Small intestine (tissue), 7 donors: ENCODE data around the gene BLM. TPM values are rescaled to one million over a fixed set of nuclear protein-coding genes. Genes with fewer than 3 reads are reported as not detected.

Source experiments
- DNase-seq, 2 donors: peaks; one replicate each; pipeline versions ENCODE4 v3.0.0 to v3.0.0-alpha.2; 2013
- FAIRE-seq: peaks from 2 replicates; lab custom pipeline; 2012; peaks lifted over from hg19 to GRCh38; lab: Jason Lieb, UNC
- H3K27ac ChIP-seq, 3 donors: one replicate each; pipeline ENCODE4 v1.5.1; 2013; ENCODE audit warnings: low read length in 2 of 3, mild to moderate bottlenecking in 2 of 3, control low read depth in 1 of 3, inconsistent platforms in 1 of 3, low read depth in 1 of 3, moderate library complexity in 1 of 3
- H3K27me3 ChIP-seq, 3 donors: one replicate each; pipeline ENCODE4 v1.6.1; 2013; ENCODE audit warnings: low read length in 3 of 3, inconsistent platforms in 1 of 3; ENCODE audit not compliant: control insufficient read depth in 3 of 3, insufficient read depth in 3 of 3
- H3K36me3 ChIP-seq, 3 donors: one replicate each; pipeline ENCODE4 v1.6.1; 2013; ENCODE audit warnings: low read length in 3 of 3, inconsistent platforms in 1 of 3, low read depth in 1 of 3, mild to moderate bottlenecking in 1 of 3, moderate library complexity in 1 of 3; ENCODE audit not compliant: control insufficient read depth in 3 of 3, insufficient read depth in 2 of 3
- H3K4me1 ChIP-seq, 3 donors: one replicate each; pipeline ENCODE4 v1.6.1; 2013; ENCODE audit warnings: low read length in 2 of 3, inconsistent platforms in 1 of 3, low read depth in 1 of 3, mild to moderate bottlenecking in 1 of 3, moderate library complexity in 1 of 3; ENCODE audit not compliant: control insufficient read depth in 3 of 3, insufficient read depth in 2 of 3
- H3K4me3 ChIP-seq, 3 donors: one replicate each; pipeline ENCODE4 v1.5.1; 2013; ENCODE audit warnings: low read length in 3 of 3, control low read depth in 1 of 3, inconsistent platforms in 1 of 3, low read depth in 1 of 3, mild to moderate bottlenecking in 1 of 3, moderate library complexity in 1 of 3
- H3K9me3 ChIP-seq, 2 donors: one replicate each; pipeline ENCODE4 v1.6.1; 2013; ENCODE audit warnings: low read depth in 1 of 2, low read length in 1 of 2; ENCODE audit not compliant: control insufficient read depth in 2 of 2, insufficient read depth in 1 of 2
- WGBS, 3 donors: extraction: QIAGEN DNeasy Blood & Tissue Kit; methylation state at CpG; one replicate each; pipeline ENCODE4 v1.1.7; 2013; 5-methylcytosine and 5-hydroxymethylcytosine counted together
- polyA plus RNA-seq, 4 donors: library from polyadenylated mRNA; stranded (reverse) in 3 of 4; unstranded in 1 of 4; fragments of 200-250 nt in 3 of 4; fragments of 120-200 nt in 1 of 4; gene quantifications; one replicate each; pipeline versions ENCODE4 v1.2.1 to v1.2.3, GENCODE V29; 2013
- donor health status: healthy with polysubstance abuse.
- donor health status: control.
- donor health status: control.
- donor health status: Bipolar disorder and iron deficiency.
- donor health status: healthy.

The BLM gene
- polyA plus RNA-seq, 4 donors: 1.6 to 4.8 (median 3.3) TPM

- 51 to 72% (median 63%) methylated on average over 11 of the region's 11 CpGs for WGBS, 3 donors
- Histone ChIP-seq H3K9me3 (no peaks in the 10 kb centered on the region), H3K27me3 (no peaks in the 10 kb centered on the region), H3K4me1 (peaks cover 0 to 22% (median 6%) of the 10 kb centered on the region in 3 donors), H3K27ac (no peak overlapping the region), H3K36me3 (no peaks in the 10 kb centered on the region), H3K4me3 (no peak overlapping the region)
- DNase-seq: peak in 1 of 2 donors; percentile 44
- FAIRE-seq: no peak
These were observed 119.9 kb downstream of the BLM start for GRCh38 chr15:90837094-90837493.

GRCh38 chr15:90838139-90838538 lies 121.0 kb downstream of the BLM start:
- Histone ChIP-seq H3K36me3 (peaks cover 0 to 1% (median 0%) of the 10 kb centered on the region in 3 donors), H3K27ac (peak overlapping the region in 1 of 3 donors; percentile 33), H3K4me3 (no peak overlapping the region), H3K27me3 (no peaks in the 10 kb centered on the region), H3K9me3 (no peaks in the 10 kb centered on the region), H3K4me1 (peaks cover 2 to 22% (median 6%) of the 10 kb centered on the region in 3 donors)
- DNase-seq: peak; percentile 35 to 56
- no peak for FAIRE-seq
- WGBS, 3 donors: 10 to 34% (median 19%) methylated on average over 15 of the region's 15 CpGs

GRCh38 chr15:90838544-90838943 lies 121.4 kb downstream of the BLM start:
- no peak for FAIRE-seq
- Histone ChIP-seq H3K36me3 (peaks cover 0 to 2% (median 0%) of the 10 kb centered on the region in 3 donors), H3K9me3 (no peaks in the 10 kb centered on the region), H3K27ac (peak overlapping the region in 1 of 3 donors; percentile 33), H3K4me1 (peaks cover 2 to 22% (median 6%) of the 10 kb centered on the region in 3 donors), H3K4me3 (no peak overlapping the region), H3K27me3 (no peaks in the 10 kb centered on the region)
- DNase-seq: no peak
- 33 to 64% (median 52%) methylated on average over 15 of the region's 15 CpGs for WGBS, 3 donors

GRCh38 chr15:90839187-90840071 lies 122.3 kb downstream of the BLM start:
- H3K9me3 ChIP-seq: no peaks in the 10 kb centered on the region
- 16 to 43% (median 43%) methylated on average over 18 to 19 of the region's 19 CpGs for WGBS, 3 donors
- peaks cover 0 to 4% (median 0%) of the 10 kb centered on the region in 3 donors for H3K36me3 ChIP-seq
- FAIRE-seq: no peak
- H3K4me1 ChIP-seq: peaks cover 2 to 22% (median 6%) of the 10 kb centered on the region in 3 donors
- H3K27me3 ChIP-seq: no peaks in the 10 kb centered on the region
- H3K27ac ChIP-seq: peak overlapping the region; percentile 61 to 97 (median 81)
- DNase-seq: peak; percentile 86 to 93
- peak overlapping the region in 2 of 3 donors; percentile 28 to 43 for H3K4me3 ChIP-seq

GRCh38 chr15:90840157-90840855 lies 123.2 kb downstream of the BLM start:
- no peak for FAIRE-seq
- no peak for DNase-seq
- Histone ChIP-seq H3K4me1 (peaks cover 6 to 22% (median 7%) of the 10 kb centered on the region in 3 donors), H3K27me3 (no peaks in the 10 kb centered on the region), H3K9me3 (no peaks in the 10 kb centered on the region), H3K27ac (peak overlapping the region; percentile 61 to 97 (median 81)), H3K4me3 (peak overlapping the region in 2 of 3 donors; percentile 28 to 43), H3K36me3 (peaks cover 0 to 7% (median 0%) of the 10 kb centered on the region in 3 donors)
- WGBS, 3 donors: 48 to 81% (median 61%) methylated on average over 18 of the region's 18 CpGs

GRCh38 chr15:90840954-90841353 lies 123.8 kb downstream of the BLM start:
- H3K9me3 ChIP-seq: no peaks in the 10 kb centered on the region
- H3K27me3 ChIP-seq: no peaks in the 10 kb centered on the region
- H3K36me3 ChIP-seq: peaks cover 0 to 13% (median 0%) of the 10 kb centered on the region in 3 donors
- 79 to 87% (median 84%) methylated on average over 8 of the region's 8 CpGs for WGBS, 3 donors
- DNase-seq (no peak), FAIRE-seq (no peak)
- H3K4me3 ChIP-seq: no peak overlapping the region
- H3K4me1 ChIP-seq: peaks cover 6 to 22% (median 7%) of the 10 kb centered on the region in 3 donors
- no peak overlapping the region for H3K27ac ChIP-seq

GRCh38 chr15:90844696-90845095 lies 127.5 kb downstream of the BLM start:
- no peak overlapping the region for H3K4me3 ChIP-seq
- WGBS, 3 donors: 75 to 81% (median 80%) methylated on average over 5 of the region's 5 CpGs
- peaks cover 4 to 9% (median 7%) of the 10 kb centered on the region in 3 donors for H3K4me1 ChIP-seq
- H3K36me3 ChIP-seq: peaks cover 0 to 16% (median 0%) of the 10 kb centered on the region in 3 donors
- no peak overlapping the region for H3K27ac ChIP-seq
- H3K9me3 ChIP-seq: no peaks in the 10 kb centered on the region
- FAIRE-seq (no peak), DNase-seq (no peak)
- H3K27me3 ChIP-seq: no peaks in the 10 kb centered on the region
